ENCODE data around the gene PDZD4.

The PDZD4 gene

DNA sequence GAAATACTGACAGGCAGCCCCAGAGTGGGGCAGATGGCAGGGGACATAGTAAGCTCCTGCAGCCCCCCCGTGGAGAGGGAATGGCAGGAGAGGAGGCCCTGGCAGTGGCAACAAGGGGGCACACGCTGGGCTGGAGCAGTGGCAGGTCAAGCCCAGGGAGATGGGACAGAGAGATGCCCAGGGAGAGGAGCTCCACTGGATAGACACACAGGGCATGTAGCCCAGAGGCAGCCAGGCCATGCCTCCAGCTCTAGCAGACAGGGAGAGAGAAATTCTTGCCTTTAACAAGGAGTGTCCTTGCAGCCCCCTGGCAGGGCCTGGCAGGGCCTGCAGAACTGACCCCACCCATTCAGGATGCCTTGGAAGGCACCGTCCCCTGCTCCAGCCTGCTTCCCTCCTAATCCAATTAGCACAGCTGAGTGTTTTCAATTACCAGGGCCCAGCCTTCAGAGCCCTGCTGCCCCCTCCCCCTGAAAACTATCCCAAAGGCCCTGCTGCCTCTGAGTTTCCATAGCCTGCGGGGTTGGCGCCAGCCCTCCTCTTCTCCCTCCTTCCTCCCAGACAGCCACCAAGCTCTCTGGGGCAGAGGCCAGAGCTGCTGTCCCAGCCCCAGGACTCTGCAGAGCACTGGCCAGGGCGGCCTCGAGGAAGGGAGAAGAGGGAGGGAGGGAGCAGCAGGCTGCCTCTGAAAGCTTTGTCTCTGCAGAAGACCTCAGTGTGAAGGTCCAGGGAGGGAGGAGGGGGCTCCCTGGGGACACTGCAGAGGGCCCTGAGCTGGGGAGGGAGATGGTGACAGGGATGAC, 43.1 kb upstream of the PDZD4 start:
- H3K36me3 ChIP-seq (ENCODE audit: insufficient read depth, low read length): peaks cover 10% of the 10 kb centered on the region; the same call in 1 of the 2 replicates
- no peak overlapping the region for H3K4me3 ChIP-seq (ENCODE audit: low read length)
- no peak overlapping the region for H3K27ac ChIP-seq (ENCODE audit: low read depth, low read length)
- no peaks in the 10 kb centered on the region for H3K27me3 ChIP-seq (ENCODE audit: insufficient read depth, low read length)
- WGBS: 22% methylated on average over 7 of the region's 7 CpGs
- H3K9ac ChIP-seq (ENCODE audit: low read depth, low read length): no peak overlapping the region
- H3K4me1 ChIP-seq (ENCODE audit: insufficient read depth, low read length): peaks cover 17% of the 10 kb centered on the region
- no peaks in the 10 kb centered on the region for H3K9me3 ChIP-seq (ENCODE audit: insufficient read depth, low read depth, low read length)

DNA sequence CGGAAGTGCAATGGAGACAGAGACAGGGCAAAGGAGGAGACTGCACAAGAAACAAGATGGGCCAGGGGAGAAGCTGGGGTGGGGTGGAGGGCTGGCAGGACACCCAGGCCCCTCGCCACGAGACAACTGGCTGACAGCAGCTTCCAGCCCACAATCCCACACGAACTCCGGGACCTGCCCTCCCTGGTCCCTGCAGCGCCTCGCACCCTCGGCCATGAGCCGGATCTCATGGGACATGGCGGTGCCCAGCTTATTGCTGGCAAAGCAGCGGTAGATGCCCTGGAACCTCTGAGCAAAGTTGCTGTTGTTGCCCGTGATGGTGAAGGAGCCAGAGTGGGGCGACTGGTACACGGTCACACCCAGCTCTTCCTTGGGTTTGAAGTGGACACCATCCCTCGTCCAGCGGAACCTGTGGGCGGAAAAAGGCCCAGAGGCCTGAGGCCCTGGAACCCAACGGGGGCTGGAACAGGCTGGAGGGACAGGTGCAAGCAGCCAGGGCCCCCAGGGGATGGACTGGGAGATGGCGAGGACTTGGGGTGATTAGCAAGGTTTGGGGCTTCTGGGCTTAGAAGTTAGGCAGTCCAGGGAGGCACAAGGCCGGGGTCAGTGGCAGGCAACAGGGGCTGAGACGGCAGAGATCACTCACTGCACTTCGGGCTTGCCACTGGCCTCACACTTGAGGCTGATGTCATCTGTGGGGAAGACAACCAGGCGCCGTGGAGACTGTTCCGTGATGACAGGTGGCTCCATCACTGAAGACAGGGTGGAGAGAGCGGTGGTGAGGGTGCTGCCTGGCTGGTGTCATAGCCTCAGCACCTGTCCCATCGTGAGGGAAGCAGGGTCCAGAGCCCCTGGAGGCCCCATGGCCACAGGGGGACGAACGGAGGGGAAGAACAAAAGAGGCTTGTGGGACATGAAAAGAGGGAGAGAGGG, 41.9 kb upstream of the PDZD4 start:
- Histone ChIP-seq H3K9me3 (ENCODE audit: insufficient read depth, low read depth, low read length) (no peaks in the 10 kb centered on the region), H3K27me3 (ENCODE audit: insufficient read depth, low read length) (no peaks in the 10 kb centered on the region), H3K4me1 (ENCODE audit: insufficient read depth, low read length) (peaks cover 6% of the 10 kb centered on the region; the same call in 1 of the 2 replicates), H3K36me3 (ENCODE audit: insufficient read depth, low read length) (peaks cover 15% of the 10 kb centered on the region), H3K27ac (ENCODE audit: low read depth, low read length) (no peak overlapping the region), H3K9ac (ENCODE audit: low read depth, low read length) (no peak overlapping the region), H3K4me3 (ENCODE audit: low read length) (no peak overlapping the region)
- WGBS: 89% methylated on average over 29 of the region's 29 CpGs

DNA sequence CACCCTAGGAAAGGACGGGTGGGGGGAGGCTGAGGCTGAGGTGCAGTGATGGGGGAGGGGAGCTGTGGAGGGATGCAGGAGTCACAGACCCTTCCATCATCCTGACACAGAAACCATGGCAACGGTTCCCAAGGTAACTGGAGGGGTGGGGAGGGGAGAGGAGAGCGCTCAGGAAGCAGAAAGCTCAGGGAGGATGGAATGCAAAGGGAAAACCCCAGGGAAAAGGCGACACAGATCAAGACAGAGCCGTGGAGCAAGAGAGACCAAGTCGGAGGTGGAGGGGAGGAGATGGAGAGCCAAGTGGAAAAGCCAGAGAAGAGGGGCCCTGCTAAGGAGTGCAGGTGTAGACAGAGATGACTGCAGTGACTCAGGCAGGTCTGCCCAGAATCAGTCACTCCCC, 41.1 kb upstream of the PDZD4 start:
- H3K27me3 ChIP-seq (ENCODE audit: insufficient read depth, low read length): no peaks in the 10 kb centered on the region
- H3K9ac ChIP-seq (ENCODE audit: low read depth, low read length): no peak overlapping the region
- no peaks in the 10 kb centered on the region for H3K9me3 ChIP-seq (ENCODE audit: insufficient read depth, low read depth, low read length)
- 55% methylated on average over 5 of the region's 6 CpGs for WGBS
- H3K36me3 ChIP-seq (ENCODE audit: insufficient read depth, low read length): peaks cover 15% of the 10 kb centered on the region
- no peak overlapping the region for H3K27ac ChIP-seq (ENCODE audit: low read depth, low read length)
- peaks cover 6% of the 10 kb centered on the region; the same call in 1 of the 2 replicates for H3K4me1 ChIP-seq (ENCODE audit: insufficient read depth, low read length)
- H3K4me3 ChIP-seq (ENCODE audit: low read length): no peak overlapping the region

DNA sequence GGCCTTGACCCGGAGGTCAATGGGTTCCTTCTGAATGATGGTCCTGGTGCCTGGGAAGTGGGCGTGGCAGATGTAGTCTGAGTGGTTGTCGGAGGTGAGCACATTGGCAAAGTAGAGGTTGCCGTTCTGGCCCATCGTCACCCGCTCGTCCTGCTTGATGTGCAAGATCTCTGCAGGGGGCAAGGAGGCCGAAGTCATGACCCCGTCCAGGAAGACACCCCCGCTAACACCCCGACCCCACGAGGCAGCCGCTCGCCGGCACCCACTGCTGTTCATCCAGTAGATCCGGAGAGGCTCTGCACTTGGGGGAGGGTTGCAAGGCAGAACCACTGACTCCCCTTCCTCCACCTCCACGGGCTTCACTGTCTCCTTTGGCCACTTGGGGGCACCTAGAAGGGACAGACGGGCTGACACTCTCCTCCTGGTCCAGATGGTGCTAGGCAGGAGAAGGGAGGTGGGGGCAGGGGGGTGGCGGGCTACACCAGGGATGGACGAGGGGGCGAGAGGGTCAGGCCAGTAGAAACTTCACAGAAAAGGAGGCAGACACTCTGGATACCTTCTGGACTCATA, 40.5 kb upstream of the PDZD4 start:
- peaks cover 18% of the 10 kb centered on the region for H3K36me3 ChIP-seq (ENCODE audit: insufficient read depth, low read length)
- no peaks in the 10 kb centered on the region for H3K9me3 ChIP-seq (ENCODE audit: insufficient read depth, low read depth, low read length)
- 82% methylated on average over 20 of the region's 21 CpGs for WGBS

DNA sequence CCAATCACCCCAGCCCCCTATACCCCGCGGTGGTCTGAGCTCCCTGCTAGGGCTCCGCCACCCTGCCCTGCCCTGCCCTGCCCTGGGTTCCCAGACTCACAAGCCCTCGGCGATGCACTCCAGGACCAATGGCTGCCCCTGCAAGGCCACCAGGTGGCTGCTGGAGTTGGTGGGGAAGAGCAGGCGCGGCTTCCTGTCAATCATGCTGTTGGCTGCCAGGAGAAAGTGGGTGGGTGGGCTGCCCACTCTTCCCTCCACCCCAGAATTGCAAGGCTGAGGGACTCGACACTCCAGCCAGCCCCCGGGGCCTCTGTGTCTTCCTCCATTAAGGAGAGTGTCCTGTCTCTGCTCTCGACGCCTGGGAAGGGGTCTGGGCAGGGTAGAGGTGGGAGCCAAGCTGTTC, 39.9 kb upstream of the PDZD4 start:
- Histone ChIP-seq H3K4me1 (ENCODE audit: insufficient read depth, low read length) (peaks cover 3% of the 10 kb centered on the region; the same call in 1 of the 2 replicates), H3K36me3 (ENCODE audit: insufficient read depth, low read length) (peaks cover 21% of the 10 kb centered on the region), H3K4me3 (ENCODE audit: low read length) (no peak overlapping the region), H3K27me3 (ENCODE audit: insufficient read depth, low read length) (no peaks in the 10 kb centered on the region), H3K27ac (ENCODE audit: low read depth, low read length) (no peak overlapping the region), H3K9me3 (ENCODE audit: insufficient read depth, low read depth, low read length) (no peaks in the 10 kb centered on the region), H3K9ac (ENCODE audit: low read depth, low read length) (no peak overlapping the region)
- 93% methylated on average over 10 of the region's 11 CpGs for WGBS

More for the DNA sequence above, 40.5 kb upstream of the PDZD4 start:
- Histone ChIP-seq H3K4me3 (ENCODE audit: low read length) (no peak overlapping the region), H3K27ac (ENCODE audit: low read depth, low read length) (no peak overlapping the region), H3K4me1 (ENCODE audit: insufficient read depth, low read length) (peaks cover 3% of the 10 kb centered on the region; the same call in 1 of the 2 replicates), H3K9ac (ENCODE audit: low read depth, low read length) (no peak overlapping the region), H3K27me3 (ENCODE audit: insufficient read depth, low read length) (no peaks in the 10 kb centered on the region)

DNA sequence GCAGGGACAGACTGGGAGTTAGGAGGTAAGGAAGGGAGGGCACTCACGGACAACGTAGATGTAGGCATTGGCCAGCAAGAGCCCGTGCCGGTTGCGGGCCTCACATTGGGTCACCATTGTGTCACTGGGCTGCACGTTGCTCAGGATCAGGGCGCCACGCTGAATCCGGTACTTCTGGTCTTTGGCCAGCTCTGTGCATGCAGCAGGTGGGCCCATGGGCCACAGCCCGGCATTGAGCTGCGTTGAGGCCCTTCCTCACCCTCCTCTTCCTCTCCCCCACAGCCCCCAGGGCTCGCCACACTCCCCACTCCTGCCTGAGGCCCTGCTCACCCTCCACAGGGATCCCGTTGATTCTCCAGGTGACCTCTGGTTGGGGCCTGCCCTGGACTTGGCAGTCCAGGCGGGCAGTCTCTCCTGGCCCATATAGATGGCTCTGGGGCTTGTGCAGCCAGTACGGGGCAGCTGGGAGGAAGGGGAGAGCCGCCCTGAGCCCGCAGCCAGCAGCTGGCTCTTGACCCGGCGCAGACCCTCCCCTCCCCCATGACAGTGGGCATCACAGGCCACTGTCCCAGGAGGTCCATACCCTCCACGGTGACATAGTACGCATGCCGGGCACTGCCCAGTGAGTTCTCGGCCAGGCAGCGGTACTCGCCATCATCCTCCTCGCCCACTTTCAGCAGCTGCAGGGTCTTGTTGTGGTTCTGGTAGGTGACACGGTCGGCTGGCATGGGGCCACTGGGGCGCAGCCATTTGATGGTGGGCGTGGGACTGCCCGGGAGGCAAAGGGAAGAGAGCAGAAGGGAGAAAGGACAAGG, 39.3 kb upstream of the PDZD4 start:
- no peak overlapping the region for H3K4me3 ChIP-seq (ENCODE audit: low read length)
- H3K27ac ChIP-seq (ENCODE audit: low read depth, low read length): no peak overlapping the region
- 96% methylated on average over 29 of the region's 31 CpGs for WGBS
- no peaks in the 10 kb centered on the region; the same call in 1 of the 2 replicates for H3K4me1 ChIP-seq (ENCODE audit: insufficient read depth, low read length)
- H3K36me3 ChIP-seq (ENCODE audit: insufficient read depth, low read length): peaks cover 22% of the 10 kb centered on the region
- no peaks in the 10 kb centered on the region for H3K27me3 ChIP-seq (ENCODE audit: insufficient read depth, low read length)
- no peak overlapping the region for H3K9ac ChIP-seq (ENCODE audit: low read depth, low read length)
- no peaks in the 10 kb centered on the region for H3K9me3 ChIP-seq (ENCODE audit: insufficient read depth, low read depth, low read length)

DNA sequence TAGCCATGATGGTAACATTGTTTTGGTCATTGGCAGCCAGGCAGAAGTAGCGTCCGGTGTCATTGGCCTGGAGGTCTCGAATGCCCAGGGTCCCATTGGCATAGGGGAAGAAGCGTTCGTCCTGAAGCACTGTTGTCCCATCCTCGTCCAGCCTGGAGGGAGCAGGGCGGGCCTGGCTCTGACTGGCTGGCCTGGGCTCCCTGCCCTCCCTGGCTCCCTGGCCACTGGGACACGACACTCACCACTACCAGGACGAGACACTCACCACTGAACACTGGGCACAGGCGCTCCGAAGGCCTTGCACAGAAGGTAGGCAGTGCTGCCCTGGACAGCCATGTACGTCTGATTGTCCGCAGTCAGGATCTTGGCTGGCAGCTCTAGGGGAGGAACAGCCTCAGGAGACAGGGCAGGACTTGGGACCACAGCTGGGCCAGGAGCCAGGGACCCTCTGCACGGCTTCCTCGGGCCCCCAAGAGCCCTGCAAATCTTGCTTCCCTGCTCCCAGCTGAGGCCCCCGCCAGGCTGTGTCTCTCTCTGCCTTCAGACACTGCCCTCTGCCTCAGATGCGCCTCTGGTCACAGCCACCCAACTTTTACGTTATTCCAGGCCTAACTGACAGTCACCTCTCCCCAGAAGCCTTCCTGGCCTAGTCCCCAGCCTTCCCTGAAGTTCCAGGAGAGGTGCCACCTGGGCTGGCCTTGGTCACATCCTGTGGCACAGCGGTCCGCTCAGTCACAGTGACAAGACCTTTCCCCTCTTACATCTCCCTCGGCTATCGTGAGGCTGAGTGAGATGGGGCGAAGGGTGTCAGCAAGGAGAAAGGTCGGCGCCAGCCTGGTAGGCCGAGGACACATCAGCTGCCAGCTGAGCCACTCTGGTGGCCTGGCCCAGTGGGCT, 38.5 kb upstream of the PDZD4 start:
- no peaks in the 10 kb centered on the region for H3K9me3 ChIP-seq (ENCODE audit: insufficient read depth, low read depth, low read length)
- 95% methylated on average over 26 of the region's 26 CpGs for WGBS
- no peaks in the 10 kb centered on the region for H3K27me3 ChIP-seq (ENCODE audit: insufficient read depth, low read length)
- H3K27ac ChIP-seq (ENCODE audit: low read depth, low read length): no peak overlapping the region
- H3K36me3 ChIP-seq (ENCODE audit: insufficient read depth, low read length): peaks cover 22% of the 10 kb centered on the region
- no peaks in the 10 kb centered on the region; the same call in 1 of the 2 replicates for H3K4me1 ChIP-seq (ENCODE audit: insufficient read depth, low read length)
- H3K9ac ChIP-seq (ENCODE audit: low read depth, low read length): no peak overlapping the region
- no peak overlapping the region for H3K4me3 ChIP-seq (ENCODE audit: low read length)

DNA sequence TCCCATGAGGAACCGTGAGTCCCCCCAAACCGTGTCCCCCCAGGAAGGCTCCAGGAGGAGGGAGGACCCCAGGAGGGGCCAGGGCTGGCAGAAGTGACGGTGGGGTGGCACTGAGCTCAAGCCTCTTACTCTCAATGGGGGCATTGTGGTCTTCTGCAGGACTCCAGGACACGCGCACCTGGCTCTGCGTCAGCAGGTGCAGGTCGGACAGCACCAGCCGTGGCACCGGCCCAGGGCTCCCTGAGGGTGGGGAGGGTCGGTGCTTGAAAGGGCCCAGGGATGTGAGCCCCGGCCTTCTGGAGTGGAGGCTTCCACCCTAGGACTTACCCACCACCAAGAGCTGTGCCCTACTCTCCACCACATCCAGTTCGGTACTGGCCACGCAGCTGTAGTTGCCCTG, 37.3 kb upstream of the PDZD4 start:
- Histone ChIP-seq H3K27ac (ENCODE audit: low read depth, low read length) (no peak overlapping the region), H3K36me3 (ENCODE audit: insufficient read depth, low read length) (peaks cover 22% of the 10 kb centered on the region), H3K27me3 (ENCODE audit: insufficient read depth, low read length) (no peaks in the 10 kb centered on the region), H3K4me1 (ENCODE audit: insufficient read depth, low read length) (no peaks in the 10 kb centered on the region), H3K4me3 (ENCODE audit: low read length) (no peak overlapping the region), H3K9me3 (ENCODE audit: insufficient read depth, low read depth, low read length) (no peaks in the 10 kb centered on the region), H3K9ac (ENCODE audit: low read depth, low read length) (no peak overlapping the region)
- WGBS: 96% methylated on average over 12 of the region's 13 CpGs

DNA sequence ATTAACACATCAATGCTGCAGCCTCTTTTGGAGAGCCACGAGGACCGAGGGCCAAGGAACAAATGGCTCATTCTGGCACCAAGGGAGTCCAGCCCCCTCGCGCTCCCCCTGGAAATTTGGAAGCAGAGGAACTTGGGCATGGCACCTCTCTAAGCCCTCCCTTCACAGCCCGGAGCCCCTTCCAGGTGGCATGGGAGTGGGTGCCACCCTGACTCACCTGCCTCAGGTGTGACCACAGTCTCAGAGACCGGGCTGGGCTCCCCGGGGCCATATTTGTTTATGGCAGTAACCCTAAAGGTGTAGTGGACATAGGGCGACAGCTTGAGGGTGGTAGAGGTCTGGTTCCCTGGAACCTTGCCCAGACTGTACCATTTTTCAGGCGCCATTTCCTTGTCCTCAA, 36.8 kb upstream of the PDZD4 start:
- WGBS: 92% methylated on average over 8 of the region's 9 CpGs
- H3K36me3 ChIP-seq (ENCODE audit: insufficient read depth, low read length): peaks cover 22% of the 10 kb centered on the region
- H3K27me3 ChIP-seq (ENCODE audit: insufficient read depth, low read length): no peaks in the 10 kb centered on the region
- no peak overlapping the region for H3K27ac ChIP-seq (ENCODE audit: low read depth, low read length)
- H3K4me3 ChIP-seq (ENCODE audit: low read length): no peak overlapping the region
- H3K9me3 ChIP-seq (ENCODE audit: insufficient read depth, low read depth, low read length): no peaks in the 10 kb centered on the region
- H3K4me1 ChIP-seq (ENCODE audit: insufficient read depth, low read length): no peaks in the 10 kb centered on the region
- no peak overlapping the region for H3K9ac ChIP-seq (ENCODE audit: low read depth, low read length)
